T-cell (primary cell): ENCODE results near the gene DHX15. TPM values are rescaled to one million over a fixed set of nuclear protein-coding genes. Genes with fewer than 3 reads are reported as not detected.

ENCODE experiments used
- ATAC-seq, 4 experiments: fragments of 200-7000 bp in 3 of 4; fragments of 150-1000 bp in 1 of 4; cut with Tn5 transposase; replicated peaks in 1 of 4; 1 replicate in 3 of 4; 2 replicates in 1 of 4; pipeline ENCODE4 v1.10.0; 2021; ENCODE audit warnings: moderate library complexity in 3 of 4, mild to moderate bottlenecking in 2 of 4, moderate number of reproducible peaks in 1 of 4
- CTCF ChIA-PET, 2 donors: fragments of 300-600 bp; sonication (Branson Sonifier 250); formaldehyde crosslinking; loops; one replicate each; lab custom pipeline; 2022; ENCODE audit warnings: antibody characterized with exemption in 2 of 2; lab: Charles Lee
- POLR2A ChIA-PET, 2 donors: fragments of 300-600 bp; sonication (Branson Sonifier 250); formaldehyde crosslinking; loops; one replicate each; lab custom pipeline; 2022; ENCODE audit warnings: antibody characterized with exemption in 2 of 2; lab: Charles Lee
- DNase-seq, 35 experiments: peaks; one replicate each; pipeline versions ENCODE4 v3.0.0 to v3.0.0-alpha.2; 2013 to 2023
- H3K27ac ChIP-seq: one replicate; pipeline ENCODE4 v1.5.1; 2013; ENCODE audit warnings: low read length
- H3K27me3 ChIP-seq, 2 experiments: replicated peaks in 1 of 2; 1 replicate in 1 of 2; 2 replicates in 1 of 2; pipeline versions ENCODE4 v1.6.1 to v1.7.0; 2013; ENCODE audit warnings: low read length in 1 of 2, mixed read lengths in 1 of 2; ENCODE audit not compliant: control insufficient read depth in 2 of 2, insufficient read depth in 2 of 2; ENCODE audit errors: extremely low read depth in 1 of 2
- H3K36me3 ChIP-seq, 2 donors: 1 replicate in 1 of 2; 2 replicates in 1 of 2; pipeline versions ENCODE4 v1.6.1 to v1.7.0; 2013; ENCODE audit warnings: low read length in 1 of 2; ENCODE audit not compliant: control insufficient read depth in 2 of 2, insufficient read depth in 1 of 2; ENCODE audit errors: extremely low read depth in 1 of 2
- H3K4me1 ChIP-seq, 2 experiments: 1 replicate in 1 of 2; 2 replicates in 1 of 2; pipeline versions ENCODE4 v1.6.1 to v1.7.0; 2013; ENCODE audit warnings: low read length in 2 of 2, mixed read lengths in 1 of 2; ENCODE audit not compliant: insufficient read depth in 2 of 2, control insufficient read depth in 1 of 2; ENCODE audit errors: extremely low read depth in 1 of 2
- H3K4me3 ChIP-seq, 2 donors: 1 replicate in 1 of 2; 2 replicates in 1 of 2; pipeline versions ENCODE4 v1.5.1 to v1.7.0; 2013; ENCODE audit warnings: mild to moderate bottlenecking in 2 of 2, low read length in 1 of 2, moderate library complexity in 1 of 2; ENCODE audit not compliant: control insufficient read depth in 1 of 2; ENCODE audit errors: extremely low read depth in 1 of 2
- H3K9me3 ChIP-seq: 2 replicates; pipeline ENCODE4 v1.7.0; 2013
- H3K27ac Mint-ChIP-seq, 2 donors: one replicate each; pipeline ENCODE4 v1.8.0; 2020 to 2021; ENCODE audit warnings: mild to moderate bottlenecking in 2 of 2, mixed read lengths in 2 of 2
- H3K27me3 Mint-ChIP-seq, 2 donors: one replicate each; pipeline ENCODE4 v1.8.0; 2021 to 2022; ENCODE audit warnings: mixed read lengths in 2 of 2
- H3K36me3 Mint-ChIP-seq: one replicate; pipeline ENCODE4 v1.8.0; 2021; ENCODE audit warnings: mixed read lengths
- H3K4me1 Mint-ChIP-seq, 3 donors: one replicate each; pipeline ENCODE4 v1.8.0; 2020 to 2022; ENCODE audit warnings: mixed read lengths in 3 of 3, mild to moderate bottlenecking in 1 of 3
- H3K4me3 Mint-ChIP-seq, 3 donors: one replicate each; pipeline ENCODE4 v1.8.0; 2020 to 2022; ENCODE audit warnings: mild to moderate bottlenecking in 3 of 3, mixed read lengths in 3 of 3, moderate library complexity in 3 of 3
- H3K9me3 Mint-ChIP-seq, 3 donors: one replicate each; pipeline ENCODE4 v1.8.0; 2020 to 2022; ENCODE audit warnings: mixed read lengths in 3 of 3
- WGBS: methylation state at CpG from one replicate; pipeline ENCODE4 v1.1.5; 2013; ENCODE audit warnings: missing lambda C conversion rate; ENCODE audit not compliant: insufficient coverage; 5-methylcytosine and 5-hydroxymethylcytosine counted together
- total RNA-seq, 35 experiments: library from RNA in 6 of 35; stranded (reverse) in 6 of 35; fragments of 120-200 nt in 1 of 35; gene quantifications; one replicate each; pipeline versions ENCODE4 v1.2.1 to v1.2.4 and lab custom pipeline; 2013 to 2026

The DHX15 gene
- total RNA-seq, 5 donors from 2014 or later (not counting 1 experiment from before 2014, with no cell fraction given): 116 to 174 (median 121) TPM

- Mint-ChIP-seq H3K27ac (no peak overlapping the region), H3K4me1 (no peaks in the 10 kb centered on the region), H3K4me3 (no peak overlapping the region), H3K27me3 (peaks cover 1 to 3% of the 10 kb centered on the region in 2 donors), H3K36me3 (no peaks in the 10 kb centered on the region), H3K9me3 (peaks cover 11 to 16% (median 14%) of the 10 kb centered on the region in 3 donors)
- no peak for DNase-seq
- CTCF ChIA-PET: no interaction called here
- Histone ChIP-seq H3K27ac (no peak overlapping the region), H3K4me3 (no peak overlapping the region), H3K27me3 (no peaks in the 10 kb centered on the region), H3K4me1 (no peaks in the 10 kb centered on the region), H3K36me3 (no peaks in the 10 kb centered on the region), H3K9me3 (no peaks in the 10 kb centered on the region)
- WGBS: no CpG with 5 or more reads among the region's 2 CpGs
- POLR2A ChIA-PET: no interaction called here
- ATAC-seq: no peak
Measured at GRCh38 chr4:24615977-24616376, 31.6 kb upstream of the DHX15 start.

GRCh38 chr4:24614881-24615280 is 30.5 kb upstream of the DHX15 start:
- CTCF ChIA-PET: interaction anchor here in 1 of 2 donors (0.9 kb wide), 1 partner anchor 16 kb away, joined by 3 read pairs; no protein-coding TSS in a partner anchor
- no peak for ATAC-seq

GRCh38 chr4:24613502-24613901 is 29.1 kb upstream of the DHX15 start:
- H3K4me1 Mint-ChIP-seq: no peaks in the 10 kb centered on the region
- no peak for DNase-seq
- Histone ChIP-seq H3K27ac (no peak overlapping the region), H3K4me3 (no peak overlapping the region), H3K9me3 (no peaks in the 10 kb centered on the region), H3K4me1 (no peaks in the 10 kb centered on the region), H3K36me3 (no peaks in the 10 kb centered on the region), H3K27me3 (no peaks in the 10 kb centered on the region)
- no peak overlapping the region for H3K27ac Mint-ChIP-seq
- H3K4me3 Mint-ChIP-seq: no peak overlapping the region
- ATAC-seq: no peak
- ChIA-PET CTCF (interaction anchor here in 1 of 2 donors (0.9 kb wide), 1 partner anchor 9 kb away, joined by 3 read pairs; no protein-coding TSS in a partner anchor), POLR2A (no interaction called here)
- 66% methylated on average over 2 of the region's 3 CpGs for WGBS
- H3K36me3 Mint-ChIP-seq: no peaks in the 10 kb centered on the region
- peaks cover 0 to 4% (median 0%) of the 10 kb centered on the region in 3 donors for H3K9me3 Mint-ChIP-seq
- H3K27me3 Mint-ChIP-seq: peaks cover 5% of the 10 kb centered on the region in 2 donors

More at GRCh38 chr4:24614881-24615280, 30.5 kb upstream of the DHX15 start:
- Histone ChIP-seq H3K27ac (no peak overlapping the region), H3K4me1 (no peaks in the 10 kb centered on the region), H3K9me3 (no peaks in the 10 kb centered on the region), H3K27me3 (no peaks in the 10 kb centered on the region), H3K4me3 (no peak overlapping the region), H3K36me3 (no peaks in the 10 kb centered on the region)
- H3K4me1 Mint-ChIP-seq: no peaks in the 10 kb centered on the region
- H3K4me3 Mint-ChIP-seq: no peak overlapping the region
- H3K27ac Mint-ChIP-seq: no peak overlapping the region
- H3K36me3 Mint-ChIP-seq: no peaks in the 10 kb centered on the region
- no CpG with 5 or more reads among the region's 3 CpGs for WGBS
- POLR2A ChIA-PET: no interaction called here
- H3K9me3 Mint-ChIP-seq: peaks cover 8 to 9% (median 8%) of the 10 kb centered on the region in 3 donors
- DNase-seq: no peak
- peaks cover 0 to 5% of the 10 kb centered on the region in 2 donors for H3K27me3 Mint-ChIP-seq

- WGBS: 50% methylated on average over 1 of the region's 11 CpGs
Measured at GRCh38 chr4:24611575-24611974, 27.2 kb upstream of the DHX15 start.

GRCh38 chr4:24607334-24607733 is 23.0 kb upstream of the DHX15 start:
- Histone ChIP-seq H3K36me3 (no peaks in the 10 kb centered on the region), H3K9me3 (no peaks in the 10 kb centered on the region), H3K27ac (no peak overlapping the region), H3K4me1 (no peaks in the 10 kb centered on the region), H3K27me3 (no peaks in the 10 kb centered on the region), H3K4me3 (no peak overlapping the region)
- Mint-ChIP-seq H3K27ac (no peak overlapping the region), H3K27me3 (peaks cover 5% of the 10 kb centered on the region in 2 donors), H3K4me3 (no peak overlapping the region), H3K4me1 (peaks cover 6 to 8% (median 7%) of the 10 kb centered on the region in 3 donors), H3K36me3 (no peaks in the 10 kb centered on the region), H3K9me3 (peaks cover 0 to 4% (median 0%) of the 10 kb centered on the region in 3 donors)
- ChIA-PET CTCF (no interaction called here), POLR2A (no interaction called here)
- ATAC-seq (no peak), DNase-seq (no peak)

More at GRCh38 chr4:24611575-24611974, 27.2 kb upstream of the DHX15 start:
- ChIA-PET CTCF (no interaction called here), POLR2A (no interaction called here)
- DNase-seq (no peak), ATAC-seq (no peak)
- H3K4me3 ChIP-seq: no peak overlapping the region
- H3K27me3 Mint-ChIP-seq: peaks cover 5% of the 10 kb centered on the region in 2 donors
- H3K4me1 ChIP-seq: no peaks in the 10 kb centered on the region
- H3K4me3 Mint-ChIP-seq: no peak overlapping the region
- no peaks in the 10 kb centered on the region for H3K36me3 Mint-ChIP-seq
- no peak overlapping the region for H3K27ac Mint-ChIP-seq
- H3K4me1 Mint-ChIP-seq: no peaks in the 10 kb centered on the region
- no peak overlapping the region for H3K27ac ChIP-seq
- H3K9me3 ChIP-seq: no peaks in the 10 kb centered on the region
- H3K36me3 ChIP-seq: no peaks in the 10 kb centered on the region
- H3K9me3 Mint-ChIP-seq: peaks cover 0 to 4% (median 0%) of the 10 kb centered on the region in 3 donors
- no peaks in the 10 kb centered on the region for H3K27me3 ChIP-seq

GRCh38 chr4:24605216-24605615 is 20.9 kb upstream of the DHX15 start:
- Mint-ChIP-seq H3K27me3 (peaks cover 5 to 10% of the 10 kb centered on the region in 2 donors), H3K36me3 (no peaks in the 10 kb centered on the region), H3K4me3 (no peak overlapping the region), H3K27ac (no peak overlapping the region), H3K4me1 (peaks cover 6 to 8% (median 7%) of the 10 kb centered on the region in 3 donors), H3K9me3 (peaks cover 0 to 4% (median 0%) of the 10 kb centered on the region in 3 donors)
- H3K4me1 ChIP-seq: no peaks in the 10 kb centered on the region
- H3K27me3 ChIP-seq: no peaks in the 10 kb centered on the region
- DNase-seq (no peak), ATAC-seq (no peak)
- no peaks in the 10 kb centered on the region for H3K36me3 ChIP-seq
- H3K4me3 ChIP-seq: no peak overlapping the region
- POLR2A ChIA-PET: no interaction called here
- CTCF ChIA-PET: no interaction called here
- H3K9me3 ChIP-seq: no peaks in the 10 kb centered on the region
- no peak overlapping the region for H3K27ac ChIP-seq
